Measurements from ENCODE around the gene ACAD8.
"Not testable (repeated sequence)": the region's sequence is repeated elsewhere in the genome, so short reads cannot be mapped to it uniquely, and the experiment has no call there.

The ACAD8 gene

DNA sequence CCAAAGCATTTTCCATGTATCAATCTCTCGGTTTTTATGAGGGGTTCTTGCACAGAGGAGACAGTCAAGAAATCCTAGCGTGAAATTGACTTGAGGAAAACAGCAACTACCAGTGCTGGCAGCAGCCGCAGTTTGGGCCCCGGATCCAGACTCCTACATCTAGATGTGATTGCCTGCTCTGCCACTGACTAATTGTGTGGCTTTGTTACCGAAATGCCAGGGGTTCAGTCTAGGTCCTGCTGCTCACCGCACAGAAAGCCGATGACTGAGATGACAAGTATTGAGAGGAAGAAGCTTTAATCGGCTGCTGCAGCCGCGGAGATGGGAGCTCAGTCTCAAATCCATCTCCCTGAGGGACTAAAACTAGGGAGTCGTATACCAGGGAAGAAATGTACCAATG, 14.6 kb downstream of the ACAD8 start:
- no peak for DNase-seq

DNA sequence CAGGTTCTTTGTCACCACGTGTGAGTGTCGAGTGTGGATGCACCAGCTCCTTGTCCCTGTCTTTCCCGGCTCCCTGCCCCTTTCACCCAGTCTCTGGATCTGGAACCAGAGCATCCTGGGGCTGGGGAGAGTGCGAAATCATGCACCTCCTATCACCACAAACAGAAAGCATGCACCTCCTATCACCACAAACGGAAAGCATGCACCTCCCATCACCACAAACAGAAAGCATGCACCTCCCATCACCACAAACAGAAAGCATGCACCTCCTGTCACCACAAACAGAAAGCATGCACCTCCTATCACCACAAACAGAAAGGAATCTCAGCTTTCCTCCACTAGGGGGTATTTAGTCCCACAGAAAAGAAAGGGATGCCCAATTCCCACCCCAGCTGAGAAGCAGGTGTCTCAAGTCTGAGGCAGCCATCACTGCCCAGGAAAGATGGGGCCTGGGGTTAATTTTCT, 16.9 kb downstream of the ACAD8 start:
- no peak for DNase-seq

DNA sequence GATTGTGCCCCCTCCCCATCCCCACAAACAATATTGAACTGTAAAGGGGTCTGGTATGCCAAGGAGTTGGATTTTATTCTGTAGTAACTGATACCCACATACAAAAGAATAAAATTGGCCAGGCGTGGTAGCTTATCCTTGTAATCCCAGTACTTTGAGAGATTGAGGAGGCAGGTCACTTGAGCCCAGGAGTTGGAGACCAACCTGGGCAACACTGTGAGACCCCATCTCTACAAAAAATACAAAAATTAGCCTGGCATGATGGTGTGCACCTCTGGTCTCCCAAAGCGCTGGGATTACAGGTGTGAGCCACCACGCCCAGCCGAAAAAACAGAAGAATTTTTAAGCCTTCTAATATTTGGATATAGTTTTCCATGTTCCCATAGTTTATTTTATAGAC, 18.6 kb downstream of the ACAD8 start:
- peak; percentile 8 for DNase-seq

DNA sequence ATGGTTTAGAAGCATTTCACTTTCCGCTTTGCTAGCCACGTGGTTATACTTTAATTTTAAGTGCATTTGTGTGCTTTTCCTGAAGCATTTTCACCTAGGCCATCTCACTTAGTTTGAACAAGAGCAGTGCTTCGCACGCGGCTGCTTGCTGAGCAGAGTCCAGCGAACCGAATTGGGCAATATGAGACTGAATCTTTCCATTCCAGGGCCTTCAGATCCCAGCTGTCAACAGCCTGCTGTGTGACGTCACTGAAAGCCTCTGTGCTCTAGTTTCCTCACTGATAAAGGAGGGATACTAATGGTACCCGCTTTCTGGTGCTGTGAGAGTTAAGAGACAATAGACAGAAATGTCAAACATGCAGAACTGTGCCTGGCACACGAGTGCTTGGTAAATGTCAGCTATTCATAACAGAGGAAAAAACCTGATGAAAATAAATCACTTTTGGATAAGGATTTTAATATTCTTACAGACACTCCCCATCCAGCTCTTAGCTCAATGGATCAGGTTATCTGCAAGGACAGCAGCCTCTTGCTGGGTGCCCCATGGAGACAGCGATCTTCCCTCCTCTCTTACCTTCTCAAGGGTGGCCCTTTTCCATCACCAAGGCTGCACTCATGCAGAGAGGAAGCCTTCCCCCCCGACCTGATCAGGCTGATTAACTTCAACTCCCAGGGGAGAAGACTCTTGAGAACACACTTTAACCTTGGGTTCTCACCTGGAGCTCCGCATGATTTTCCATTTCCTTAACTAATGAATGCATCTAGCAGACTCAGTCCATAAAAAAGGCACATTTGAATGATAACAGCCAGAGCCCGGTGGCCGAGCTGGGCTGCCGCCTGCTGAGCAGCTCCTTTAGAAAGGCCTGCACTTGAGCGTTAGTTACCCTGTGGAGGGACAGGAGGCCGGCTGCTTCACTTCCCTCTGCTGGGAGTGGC, 19.3 kb downstream of the ACAD8 start:
- peak; percentile 57 for DNase-seq

DNA sequence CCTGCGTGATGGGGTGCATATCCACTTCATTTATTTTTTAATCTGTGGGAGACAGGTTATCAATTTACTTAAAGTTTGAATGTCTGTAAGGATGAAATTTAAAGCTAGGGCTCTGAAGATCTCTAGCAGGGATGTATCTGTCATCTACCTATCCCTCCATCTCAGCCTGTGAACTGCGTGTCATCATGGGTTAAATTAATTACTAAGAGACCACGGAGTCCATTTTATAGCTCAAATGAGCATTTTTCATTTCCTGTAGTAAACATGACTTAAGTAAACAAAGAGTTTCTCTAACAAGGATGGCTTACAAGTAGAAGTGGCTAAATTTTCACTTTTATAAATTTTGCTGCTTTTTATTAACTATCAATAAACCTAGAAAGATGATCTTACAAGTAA, 19.9 kb downstream of the ACAD8 start:
- DNase-seq: no peak

DNA sequence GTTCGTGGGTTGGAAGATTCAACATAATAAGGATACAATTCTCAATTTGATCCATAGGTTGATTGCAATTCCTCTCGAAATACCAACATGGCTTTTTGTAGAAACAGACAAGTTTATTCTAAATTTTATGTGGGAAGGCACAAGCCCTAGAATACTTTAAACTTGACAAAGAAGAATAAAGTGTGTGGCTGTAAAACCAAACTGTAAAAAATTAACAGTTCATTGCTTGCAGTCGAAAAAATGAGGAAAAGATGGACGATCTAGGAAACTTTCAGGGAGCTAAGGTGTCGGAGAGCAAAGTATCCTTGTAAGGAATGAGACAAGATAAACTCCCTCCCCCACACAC, 21.8 kb downstream of the ACAD8 start:
- no peak for DNase-seq

DNA sequence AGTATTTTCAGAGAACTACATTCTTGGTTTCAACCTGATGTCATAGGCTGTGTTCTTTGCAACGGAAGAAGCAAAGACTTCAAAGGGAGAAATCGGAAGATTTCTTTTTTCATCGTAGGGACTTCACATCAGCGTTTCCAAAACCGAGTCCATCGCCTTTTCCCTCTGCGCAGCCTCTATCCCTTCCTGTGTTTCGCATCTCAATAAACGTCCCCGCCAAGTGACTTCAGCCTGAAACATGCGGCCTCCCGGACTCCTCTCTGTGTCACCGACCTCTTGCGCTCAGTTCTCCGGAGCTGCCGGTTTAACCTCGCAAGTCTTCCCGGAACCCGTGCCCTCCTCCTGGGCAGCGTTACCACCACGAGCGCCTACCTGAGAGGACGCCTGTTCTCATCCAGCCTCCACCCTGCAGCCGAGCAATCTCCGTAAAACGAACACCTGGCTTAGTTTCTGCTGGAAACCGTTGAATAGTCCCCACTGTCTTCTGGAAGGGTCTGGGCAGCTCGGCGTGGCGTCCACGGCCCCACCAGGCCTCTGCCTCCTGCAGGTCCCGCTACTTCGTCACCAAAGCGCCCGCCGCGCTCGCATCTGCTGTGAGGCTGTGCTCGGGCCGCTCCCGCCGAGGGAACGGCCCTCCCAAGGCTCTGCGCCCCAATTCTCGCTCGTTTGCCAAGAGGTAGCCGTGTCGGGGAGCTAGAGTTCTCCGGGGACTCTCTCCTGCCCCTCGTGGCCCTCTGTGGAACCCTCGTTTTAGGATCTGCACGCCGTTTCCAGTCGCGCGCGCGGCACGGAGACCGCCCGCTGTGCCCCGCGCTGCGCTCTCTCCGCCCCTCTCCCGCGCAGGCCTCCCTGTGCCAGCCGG, 22.4 kb downstream of the ACAD8 start, which contains the start of gene GLB1L3:
GLB1L3 (plus strand) TSS at position 846 of the 862 bp plus-strand sequence. CDS start 362 bp downstream, outside the sequence.
- DNase-seq: peak; percentile 63

DNA sequence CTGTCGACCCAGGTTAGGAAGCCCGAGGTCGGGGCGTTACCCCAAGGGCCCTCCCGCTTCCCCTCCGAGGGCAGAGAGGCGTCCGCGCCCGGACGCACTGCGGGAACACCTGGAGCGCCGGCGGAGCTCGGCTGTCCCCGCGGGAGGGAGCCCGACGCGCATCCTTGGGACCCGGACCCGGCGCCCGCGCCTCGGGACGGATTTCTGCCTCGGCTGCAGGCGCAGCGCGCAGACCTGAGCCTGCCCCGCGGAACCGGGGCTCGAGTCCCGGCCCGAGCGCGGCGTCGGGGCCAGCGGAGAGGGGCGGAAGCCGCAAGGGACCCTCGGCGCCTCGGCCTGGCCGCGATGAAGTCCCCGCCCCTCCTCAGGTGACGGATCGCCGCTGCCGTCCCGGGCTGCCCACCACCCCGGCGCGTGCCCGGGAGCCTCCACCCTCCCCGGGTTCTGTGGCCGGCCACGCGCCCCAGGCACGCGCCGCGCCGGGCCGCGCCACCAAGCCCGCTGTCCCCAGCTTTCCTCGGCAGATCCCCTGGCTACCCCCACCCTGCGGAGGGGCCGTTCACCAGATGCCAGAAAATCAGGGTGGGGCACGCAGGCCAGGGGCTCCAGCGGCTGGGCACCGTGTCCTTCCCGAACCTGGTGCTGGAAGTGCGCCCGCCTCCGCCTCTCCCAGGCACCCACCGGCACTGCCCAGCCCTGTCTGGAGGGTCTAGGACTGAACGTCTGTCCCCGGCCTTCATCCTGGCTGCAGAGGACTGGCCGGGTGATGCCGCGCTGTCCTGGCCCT, 23.2 kb downstream of the ACAD8 start:
- DNase-seq: peak; percentile 61

DNA sequence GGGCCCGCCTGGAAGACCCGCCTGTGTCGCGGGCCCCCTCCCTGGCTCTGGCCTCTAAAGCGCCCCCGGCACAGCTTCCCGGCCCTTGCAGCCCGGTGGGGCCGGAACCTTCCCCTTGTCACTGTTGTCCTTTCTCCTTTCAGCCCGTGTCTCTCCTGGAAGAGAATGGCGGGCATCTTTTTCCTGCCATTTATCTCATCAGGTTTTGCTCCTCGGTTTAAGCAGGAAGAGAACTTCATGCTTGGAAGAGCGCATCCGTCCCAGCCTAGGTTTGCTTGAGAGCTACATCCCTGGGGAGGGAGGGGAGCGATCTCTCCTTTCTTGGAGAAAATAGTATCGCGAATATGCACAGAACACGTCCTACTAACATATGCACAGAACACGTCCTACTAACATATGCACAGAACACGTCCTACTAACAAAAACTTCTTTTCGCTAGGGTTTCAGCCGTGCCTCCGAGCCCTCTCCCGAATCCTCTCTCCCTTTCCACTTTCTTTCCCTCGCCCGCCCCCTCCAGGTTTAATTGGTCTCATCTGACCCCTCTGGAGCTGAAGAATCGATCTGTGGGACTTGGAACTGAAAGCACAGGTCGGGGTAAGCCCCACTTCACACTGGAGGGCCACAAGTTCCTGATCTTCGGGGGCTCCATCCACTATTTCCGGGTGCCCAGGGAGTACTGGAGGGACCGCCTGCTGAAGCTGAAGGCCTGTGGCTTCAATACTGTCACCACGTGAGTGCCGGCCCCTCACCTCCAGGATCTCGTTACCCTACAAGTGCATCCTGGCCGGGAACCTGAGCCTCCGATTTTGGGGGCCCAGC, 24.0 kb downstream of the ACAD8 start:
- peak; percentile 43 for DNase-seq

DNA sequence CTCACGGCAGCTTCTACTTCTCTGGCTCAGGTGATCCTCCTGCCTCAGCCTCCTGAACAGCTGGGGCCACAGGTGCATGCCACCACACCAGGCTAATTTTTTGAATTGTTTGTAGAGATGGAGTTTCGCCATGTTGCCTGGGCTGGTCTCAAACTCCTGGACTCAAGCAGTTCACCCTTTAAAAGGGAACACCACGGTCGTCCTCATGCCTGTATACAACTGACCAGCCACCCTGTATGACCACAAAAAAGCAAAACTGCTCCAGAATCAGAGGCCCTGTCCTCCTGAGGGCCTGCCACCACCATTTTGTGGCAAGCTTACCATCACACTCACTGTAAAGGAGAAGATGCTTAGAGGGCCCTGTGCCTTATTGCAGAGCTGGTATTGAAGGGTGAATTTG, 25.0 kb downstream of the ACAD8 start:
- DNase-seq: peak; percentile 21

DNA sequence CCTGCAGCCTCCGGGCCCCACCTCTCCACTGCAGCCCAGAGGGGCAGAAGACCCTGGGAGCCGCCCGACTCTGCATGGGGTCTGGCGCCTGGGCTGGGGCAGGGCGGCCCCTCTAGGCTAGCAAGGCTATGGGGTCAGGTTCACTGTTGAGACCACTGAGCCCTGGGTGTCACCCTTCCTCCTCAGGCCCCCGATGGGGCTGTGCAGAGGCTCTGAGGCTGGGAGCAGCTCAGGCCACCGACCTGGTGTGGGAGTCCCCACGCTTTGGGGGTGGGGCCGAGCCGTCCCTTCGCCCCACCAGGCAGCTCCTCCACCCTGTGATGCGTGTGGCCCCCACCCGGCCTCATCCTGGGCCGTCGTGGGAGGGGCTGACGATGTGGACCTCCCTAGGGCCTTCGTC, 28.3 kb downstream of the ACAD8 start:
- not testable (repeated sequence) for DNase-seq

DNA sequence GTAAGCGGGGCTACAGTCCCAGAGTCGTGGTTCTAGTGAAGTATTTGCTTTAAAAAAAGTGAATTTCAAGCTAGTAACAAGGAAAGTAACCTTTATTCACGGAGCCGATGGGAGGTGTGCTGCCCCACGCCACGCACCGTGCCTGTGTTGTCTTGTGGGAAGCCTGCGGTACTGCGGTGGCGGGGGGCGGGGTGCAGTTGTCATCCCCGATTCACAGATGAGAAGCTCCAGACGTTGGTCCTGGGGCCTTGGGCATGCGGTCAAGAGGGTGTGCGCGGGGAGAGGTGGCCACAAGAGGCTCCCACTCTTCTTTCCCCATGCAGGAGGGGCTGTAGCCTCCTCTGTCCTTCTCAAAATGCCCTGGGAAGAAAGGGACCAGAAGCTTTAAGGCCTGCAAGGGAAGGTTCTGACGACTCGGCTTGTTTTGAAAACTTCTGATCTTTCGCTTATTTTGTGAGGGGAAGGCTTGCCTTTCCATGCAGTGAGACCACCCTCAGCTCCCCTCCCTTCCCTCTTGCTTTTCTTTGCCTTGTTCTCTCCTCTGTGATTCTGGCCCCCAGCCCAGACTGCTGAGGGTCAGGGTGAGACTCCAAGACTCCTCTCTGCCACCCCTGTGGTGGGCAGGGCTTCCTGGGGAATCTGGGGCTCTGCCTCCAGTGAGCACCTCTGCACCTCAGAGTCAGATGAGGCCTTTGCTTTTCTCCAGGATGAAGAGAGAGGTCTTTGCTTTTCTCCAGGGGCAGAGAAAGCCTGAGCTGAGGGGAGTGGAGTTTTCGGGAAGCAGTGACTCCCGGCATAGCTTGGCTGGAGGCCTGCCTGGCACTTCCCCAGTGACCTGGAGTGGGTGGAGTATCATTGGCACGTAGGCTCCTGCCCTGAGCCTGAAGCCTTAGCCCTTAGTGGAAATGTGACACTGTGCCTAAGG, 29.0 kb downstream of the ACAD8 start:
- no peak for DNase-seq

DNA sequence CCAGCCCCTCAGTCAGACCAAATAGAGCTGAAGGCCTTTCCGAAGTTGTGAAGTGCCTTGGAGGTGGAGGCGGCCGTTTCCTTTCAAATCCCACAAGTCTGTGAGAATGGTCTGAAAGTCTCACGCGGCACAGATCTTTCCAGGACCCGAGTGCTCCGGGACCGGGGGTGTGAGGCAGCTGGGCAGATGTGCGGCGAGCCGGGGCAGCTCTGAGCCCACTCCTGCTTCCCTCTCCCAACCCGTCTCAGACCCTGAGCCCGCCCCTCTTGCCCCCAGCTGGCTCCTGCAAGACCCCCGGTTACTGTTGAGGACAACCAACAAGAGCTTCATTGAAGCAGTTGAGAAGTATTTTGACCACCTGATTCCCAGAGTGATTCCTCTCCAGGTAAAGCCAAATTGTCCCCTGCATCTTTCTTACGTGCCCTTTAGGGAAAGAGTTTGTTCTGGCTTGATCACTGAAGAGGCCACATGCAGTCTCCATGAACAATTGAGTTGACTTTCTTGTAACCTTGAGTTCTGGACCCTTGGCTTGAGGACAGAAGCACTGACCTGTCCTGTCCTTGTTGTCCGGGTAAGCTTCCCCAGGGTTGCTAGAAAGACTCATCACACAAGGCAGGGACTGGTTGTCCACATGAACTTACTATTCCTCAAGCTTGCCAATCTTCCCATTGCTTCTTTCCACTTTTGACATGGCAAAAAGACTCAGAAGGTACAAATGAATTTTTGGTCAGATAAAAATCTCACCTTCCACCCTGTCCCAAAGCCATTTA, 30.3 kb downstream of the ACAD8 start:
- no peak for DNase-seq

DNA sequence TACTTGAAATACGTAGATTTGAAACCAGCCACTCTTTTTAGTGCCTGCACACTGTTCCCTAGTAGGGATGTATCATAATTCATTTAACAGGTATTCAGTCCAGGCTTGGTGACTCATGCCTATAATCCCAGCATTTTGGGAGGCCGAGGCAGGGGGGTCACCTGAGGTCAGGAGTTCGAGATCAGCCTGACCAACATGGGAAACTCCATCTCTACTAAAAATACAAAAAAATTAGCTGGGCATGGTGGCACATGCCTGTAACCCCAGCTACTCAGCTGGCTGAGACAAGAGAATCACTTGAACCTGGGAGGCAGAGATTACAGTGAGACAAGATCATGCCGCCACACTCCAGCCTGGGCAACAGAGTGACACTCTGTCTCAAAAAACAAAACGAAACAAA, 31.0 kb downstream of the ACAD8 start:
- DNase-seq: not testable (repeated sequence)

DNA sequence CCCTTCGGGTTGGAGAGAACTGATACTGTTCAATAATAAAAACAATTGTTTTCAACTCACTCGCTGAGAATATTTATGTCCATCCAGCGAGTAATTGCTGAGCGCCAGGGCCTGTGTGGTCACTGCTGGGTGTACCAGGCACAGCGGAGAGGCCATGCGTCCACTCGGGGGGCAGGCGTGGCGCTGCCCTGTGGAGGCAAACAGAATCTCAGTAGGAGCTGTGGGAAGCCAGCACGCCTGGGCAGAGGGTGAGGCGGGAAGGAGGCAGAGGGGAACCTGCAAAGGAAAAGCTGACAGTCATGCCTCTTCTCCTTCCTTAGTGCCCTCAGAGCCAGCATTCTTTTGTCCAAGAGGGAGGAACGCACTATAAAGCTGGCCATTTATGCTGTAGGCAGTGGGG, 34.2 kb downstream of the ACAD8 start:
- DNase-seq: no peak

DNA sequence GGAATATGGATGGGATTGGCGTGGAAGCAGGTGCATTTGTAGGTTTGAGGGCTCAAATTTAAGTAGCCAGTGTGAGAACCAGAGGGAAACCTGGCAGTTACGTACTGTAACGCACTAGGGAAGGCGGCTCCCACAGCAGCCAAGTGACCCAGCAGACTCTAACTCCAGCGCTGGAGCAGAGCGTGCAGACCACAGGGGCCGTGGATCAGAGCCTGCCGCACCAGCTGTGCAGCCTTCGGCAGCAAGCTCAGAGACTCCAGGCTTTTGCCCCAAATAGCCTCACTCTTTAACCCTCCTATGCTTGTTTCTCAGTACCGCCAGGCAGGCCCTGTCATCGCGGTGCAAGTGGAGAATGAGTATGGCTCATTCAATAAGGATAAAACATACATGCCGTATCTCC, 35.1 kb downstream of the ACAD8 start:
- no peak for DNase-seq

DNA sequence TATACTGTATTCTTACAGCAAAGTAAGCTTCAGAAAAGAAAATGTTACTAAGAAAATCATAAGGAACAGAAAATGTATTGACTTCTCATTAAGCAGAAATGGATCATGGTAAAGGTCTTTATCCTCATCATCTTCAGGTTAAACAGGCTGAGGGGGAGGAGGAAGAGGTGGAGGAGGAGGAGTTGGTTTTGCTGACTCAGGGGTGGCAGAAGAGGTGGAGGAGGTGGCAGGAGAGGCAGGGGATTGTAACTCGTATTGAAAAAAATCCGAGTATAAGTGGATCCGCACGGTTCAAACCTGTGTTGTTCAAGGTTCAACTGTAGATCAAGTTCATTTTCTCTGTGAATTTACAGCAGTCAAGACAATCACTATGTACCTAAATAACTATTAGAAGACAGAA, 35.8 kb downstream of the ACAD8 start:
- DNase-seq: no peak

DNA sequence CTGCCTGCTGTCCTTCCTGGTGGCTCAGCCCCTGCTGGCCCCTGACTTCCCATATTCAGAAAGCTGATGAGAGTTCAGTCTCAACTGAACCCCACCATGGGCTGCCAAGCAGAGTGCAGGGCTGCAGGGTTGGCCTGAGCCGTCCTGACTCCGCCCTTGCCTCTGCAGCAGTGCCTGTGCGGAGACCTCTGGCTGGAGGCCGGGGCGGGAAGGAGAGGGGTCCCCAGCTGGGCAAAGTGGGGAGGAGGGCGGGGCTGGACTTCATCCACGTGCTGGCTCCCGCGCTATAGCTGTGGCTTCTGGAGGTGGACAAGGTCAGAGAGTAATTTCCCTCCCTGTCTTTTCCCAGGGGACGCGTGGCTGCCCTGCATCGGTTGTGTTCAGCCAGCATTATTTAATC, 36.4 kb downstream of the ACAD8 start:
- no peak for DNase-seq

DNA sequence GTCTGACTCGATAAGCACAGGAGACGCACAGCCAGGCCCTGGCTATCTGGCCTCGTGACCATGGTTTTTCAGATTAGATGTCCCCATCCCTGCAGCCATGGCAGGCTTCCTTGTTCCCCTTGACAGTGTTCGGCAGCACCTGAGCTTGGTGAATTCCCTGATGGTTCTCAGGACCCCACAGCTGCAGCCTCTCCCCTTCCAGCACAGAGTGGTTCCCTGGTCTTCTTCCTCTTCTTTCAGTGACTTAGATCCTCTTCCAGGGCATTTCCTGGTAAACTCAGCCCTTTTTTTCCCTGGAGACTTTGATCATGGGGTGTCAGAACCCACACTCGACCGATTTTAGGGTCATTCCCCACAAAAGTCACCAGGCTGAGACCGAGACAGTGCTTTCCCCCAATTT, 37.3 kb downstream of the ACAD8 start:
- no peak for DNase-seq

DNA sequence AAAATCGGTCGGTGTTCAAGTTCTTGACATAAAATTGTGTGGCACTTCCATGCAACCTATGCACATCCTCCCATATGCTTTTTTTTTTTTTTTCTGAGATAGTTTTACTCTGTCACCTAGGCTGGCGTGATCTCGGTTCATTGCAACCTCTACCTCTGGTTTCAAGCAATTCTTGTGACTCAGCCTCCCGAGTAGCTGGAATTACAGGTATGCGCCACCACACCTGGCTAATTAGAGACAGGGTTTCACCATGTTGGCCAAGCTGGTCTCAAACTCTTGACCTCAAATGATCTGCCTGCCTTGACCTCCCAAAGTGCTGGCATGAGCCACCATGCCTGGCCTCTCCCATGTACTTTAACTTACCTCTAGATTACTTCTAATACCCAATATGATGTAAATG, 37.8 kb downstream of the ACAD8 start:
- no peak for DNase-seq
